ENCODE measurements around the gene CCNI.
"Not testable (repeated sequence)": the region's sequence is repeated elsewhere in the genome, so short reads cannot be mapped to it uniquely, and the experiment has no call there.

Gene CCNI

GRCh38 chr4:77037736-77038135 lies 38.1 kb downstream of the CCNI start:
- no peak for DNase-seq

- DNase-seq: not testable (repeated sequence)
Observed at GRCh38 chr4:77037168-77037567, 38.6 kb downstream of the CCNI start.

- DNase-seq: no peak
Observed at GRCh38 chr4:77036206-77036605, 39.6 kb downstream of the CCNI start.

GRCh38 chr4:77035153-77035552 lies 40.6 kb downstream of the CCNI start:
- no peak for DNase-seq

- no peak for DNase-seq
Observed at GRCh38 chr4:77031544-77031943, 44.2 kb downstream of the CCNI start.

GRCh38 chr4:77029757-77030156 lies 46.0 kb downstream of the CCNI start:
- DNase-seq: not testable (repeated sequence)

- no peak for DNase-seq
Observed at GRCh38 chr4:77028246-77028645, 47.5 kb downstream of the CCNI start.

- no peak for DNase-seq
Observed at GRCh38 chr4:77026322-77026704, 49.5 kb downstream of the CCNI start.

- no peak for DNase-seq
Observed at GRCh38 chr4:77025643-77026321, 50.0 kb downstream of the CCNI start.

- DNase-seq: no peak
Observed at GRCh38 chr4:77023920-77024319, 51.9 kb downstream of the CCNI start.

- DNase-seq: no peak
Observed at GRCh38 chr4:77022560-77023179, 53.1 kb downstream of the CCNI start.

- no peak for DNase-seq
Observed at GRCh38 chr4:77021614-77022089, 54.1 kb downstream of the CCNI start.

GRCh38 chr4:77020017-77020416 lies 55.8 kb downstream of the CCNI start:
- DNase-seq: no peak

- DNase-seq: no peak
Observed at GRCh38 chr4:77015390-77015789, 60.4 kb downstream of the CCNI start.

GRCh38 chr4:77014256-77014655 lies 61.5 kb downstream of the CCNI start:
- no peak for DNase-seq

GRCh38 chr4:77012726-77013125 lies 63.1 kb downstream of the CCNI start:
- no peak for DNase-seq

GRCh38 chr4:77010841-77011354 lies 64.9 kb downstream of the CCNI start:
- no peak for DNase-seq

GRCh38 chr4:77009511-77010115 lies 66.2 kb downstream of the CCNI start:
- DNase-seq: no peak

GRCh38 chr4:77007358-77008230 lies 68.2 kb downstream of the CCNI start:
- no peak for DNase-seq

GRCh38 chr4:77006753-77007353 lies 68.9 kb downstream of the CCNI start:
- no peak for DNase-seq

- DNase-seq: no peak
Observed at GRCh38 chr4:77003400-77003799, 72.4 kb downstream of the CCNI start.

GRCh38 chr4:77002321-77003107 lies 73.3 kb downstream of the CCNI start:
- DNase-seq: no peak

All from T-helper 9 cell (primary cell).